Karpas-422 (cell line): Measurements from ENCODE around the gene HBA2. TPM values are rescaled to one million over a fixed set of nuclear protein-coding genes. Genes with fewer than 3 reads are reported as not detected.
"Not testable (repeated sequence)": the region's sequence is repeated elsewhere in the genome, so short reads cannot be mapped to it uniquely, and the experiment has no call there.

ENCODE experiments used
- DNase-seq: peaks from one replicate; pipeline ENCODE4 v3.0.0-alpha.2; 2015
- H2AFZ ChIP-seq: fragments of 200-600 bp; sonication (generic); 2 replicates; pipeline ENCODE4 v1.6.1; 2014; ENCODE audit warnings: antibody characterized with exemption, low read length, mixed read lengths
- H3K27ac ChIP-seq: fragments of 200-600 bp; sonication (generic); 2 replicates; pipeline ENCODE4 v1.5.1; 2014; ENCODE audit warnings: mild to moderate bottlenecking, low read length, moderate library complexity
- H3K27me3 ChIP-seq: fragments of 200-600 bp; sonication (generic); 2 replicates; pipeline ENCODE4 v1.6.1; 2014; ENCODE audit warnings: low read length, mixed read lengths
- H3K36me3 ChIP-seq: fragments of 200-600 bp; sonication (generic); 2 replicates; pipeline ENCODE4 v1.6.1; 2014; ENCODE audit warnings: low read length, mixed read lengths; ENCODE audit not compliant: insufficient read depth
- H3K4me1 ChIP-seq: fragments of 200-600 bp; sonication (generic); 2 replicates; pipeline ENCODE4 v1.6.1; 2014; ENCODE audit warnings: mild to moderate bottlenecking, low read length, mixed read lengths
- H3K4me2 ChIP-seq: fragments of 200-600 bp; sonication (generic); 2 replicates; pipeline ENCODE4 v1.6.1; 2014; ENCODE audit warnings: low read length, low read depth, mild to moderate bottlenecking; ENCODE audit not compliant: poor library complexity, severe bottlenecking
- H3K4me3 ChIP-seq: fragments of 200-600 bp; sonication (generic); 2 replicates; pipeline ENCODE4 v1.5.1; 2014; ENCODE audit warnings: mild to moderate bottlenecking, antibody characterized with exemption, low read length, mixed read lengths
- H3K79me2 ChIP-seq: fragments of 200-600 bp; sonication (generic); 2 replicates; pipeline ENCODE4 v1.6.1; 2014; ENCODE audit warnings: mild to moderate bottlenecking, low read length, mixed read lengths
- H3K9ac ChIP-seq: fragments of 200-600 bp; sonication (generic); 2 replicates; pipeline ENCODE4 v1.6.0; 2014; ENCODE audit warnings: low read length
- H3K9me2 ChIP-seq: fragments of 200-600 bp; sonication (generic), shearing (Covaris generic); replicated peaks from 2 replicates; pipeline ENCODE4 v1.6.0; 2014; ENCODE audit warnings: mild to moderate bottlenecking, low read length, moderate library complexity; ENCODE audit not compliant: insufficient read depth
- H3K9me3 ChIP-seq: fragments of 300-700, 200-600 bp; sonication (generic); 2 replicates; pipeline ENCODE4 v1.6.1; 2014; ENCODE audit warnings: low read length, mixed read lengths
- H4K20me1 ChIP-seq: fragments of 200-600 bp; sonication (generic); 2 replicates; pipeline ENCODE4 v1.6.1; 2014; ENCODE audit warnings: mild to moderate bottlenecking, antibody characterized with exemption, low read length, low read depth; ENCODE audit not compliant: insufficient read depth
- total RNA-seq: library from RNA; depleted of rRNA; stranded (reverse); fragments of >200 nt; shearing (Covaris generic); gene quantifications from 2 replicates; pipeline ENCODE4 v1.2.3, GENCODE V29; 2014; ENCODE audit warnings: low replicate concordance; rRNA removed

The HBA2 gene
- total RNA-seq = not detected in 2 replicates

DNA sequence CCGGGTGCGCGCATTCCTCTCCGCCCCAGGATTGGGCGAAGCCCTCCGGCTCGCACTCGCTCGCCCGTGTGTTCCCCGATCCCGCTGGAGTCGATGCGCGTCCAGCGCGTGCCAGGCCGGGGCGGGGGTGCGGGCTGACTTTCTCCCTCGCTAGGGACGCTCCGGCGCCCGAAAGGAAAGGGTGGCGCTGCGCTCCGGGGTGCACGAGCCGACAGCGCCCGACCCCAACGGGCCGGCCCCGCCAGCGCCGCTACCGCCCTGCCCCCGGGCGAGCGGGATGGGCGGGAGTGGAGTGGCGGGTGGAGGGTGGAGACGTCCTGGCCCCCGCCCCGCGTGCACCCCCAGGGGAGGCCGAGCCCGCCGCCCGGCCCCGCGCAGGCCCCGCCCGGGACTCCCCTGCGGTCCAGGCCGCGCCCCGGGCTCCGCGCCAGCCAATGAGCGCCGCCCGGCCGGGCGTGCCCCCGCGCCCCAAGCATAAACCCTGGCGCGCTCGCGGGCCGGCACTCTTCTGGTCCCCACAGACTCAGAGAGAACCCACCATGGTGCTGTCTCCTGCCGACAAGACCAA is at the start of gene HBA2:
Gene HBA2 (plus strand): TSS at position 503 of the 568 bp plus-strand sequence. CDS start 37 bp downstream, at position 540.
- not testable (repeated sequence) for H4K20me1 ChIP-seq, H3K4me1 ChIP-seq, H3K27ac ChIP-seq, DNase-seq, H3K36me3 ChIP-seq, H3K4me2 ChIP-seq, H3K79me2 ChIP-seq, H3K27me3 ChIP-seq, H3K9me2 ChIP-seq, H3K4me3 ChIP-seq, H3K9ac ChIP-seq, H2AFZ ChIP-seq, H3K9me3 ChIP-seq

DNA sequence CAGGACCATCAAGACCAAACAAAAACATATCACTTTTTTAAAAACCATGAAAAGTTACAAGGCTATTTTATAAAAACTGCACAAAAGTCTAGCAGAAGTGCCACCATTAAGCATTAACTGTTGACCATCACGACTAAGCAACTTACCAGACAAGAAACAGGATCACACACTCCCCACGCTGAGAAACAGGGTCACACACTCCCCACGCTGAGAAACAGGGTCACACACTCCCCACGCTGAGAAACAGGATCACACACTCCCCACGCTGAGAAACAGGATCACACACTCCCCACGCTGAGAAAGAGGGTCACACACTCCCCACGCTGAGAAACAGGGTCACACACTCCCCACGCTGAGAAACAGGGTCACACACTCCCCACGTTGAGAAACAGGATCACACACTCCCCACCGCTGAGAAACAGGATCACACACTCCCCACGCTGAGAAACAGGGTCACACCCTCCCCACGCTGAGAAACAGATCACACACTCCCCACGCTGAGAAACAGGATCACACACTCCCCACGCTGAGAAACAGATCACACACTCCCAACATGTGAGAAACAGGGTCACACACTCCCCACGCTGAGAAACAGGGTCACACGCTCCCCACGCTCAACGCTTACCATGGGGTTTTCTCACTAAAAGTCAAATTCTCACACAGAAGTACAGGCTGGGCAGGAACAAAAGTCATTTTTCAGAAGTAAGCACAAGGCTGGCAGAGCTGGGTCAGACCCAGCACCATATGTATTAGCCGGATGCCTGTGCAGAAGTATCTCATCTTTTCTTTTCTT is 48.9 kb upstream of the HBA2 start:
- not testable (repeated sequence) for H3K27me3 ChIP-seq, H3K27ac ChIP-seq, H3K9me3 ChIP-seq, H3K4me1 ChIP-seq, H3K9me2 ChIP-seq, H3K36me3 ChIP-seq, DNase-seq, H4K20me1 ChIP-seq, H3K4me3 ChIP-seq, H2AFZ ChIP-seq, H3K9ac ChIP-seq, H3K4me2 ChIP-seq
- H3K79me2 ChIP-seq = peaks cover 28% of the 10 kb centered on the region

DNA sequence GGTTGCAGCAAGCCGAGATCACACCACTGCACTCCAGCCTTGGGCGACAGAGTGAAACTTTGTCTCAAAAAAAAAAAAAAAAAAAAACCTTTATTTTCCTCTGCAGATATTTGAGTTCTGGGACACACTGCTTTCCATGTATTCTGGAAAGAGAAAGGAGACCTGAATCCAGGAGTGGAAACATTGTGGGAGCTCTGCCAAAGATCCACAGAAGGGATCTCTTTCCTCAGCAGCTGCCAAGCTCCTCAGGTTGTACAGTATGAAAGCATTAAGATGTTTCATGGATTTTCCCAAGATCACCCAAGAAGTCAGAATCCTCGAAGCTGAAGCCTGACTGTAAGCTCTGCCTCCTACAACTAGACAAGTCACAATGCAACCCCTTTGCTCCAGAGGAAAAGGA is 47.7 kb upstream of the HBA2 start:
- Histone ChIP-seq H3K4me3 (no peak overlapping the region), H3K4me2 (no peak overlapping the region), H3K36me3 (no peaks in the 10 kb centered on the region), H3K4me1 (no peaks in the 10 kb centered on the region), H3K27ac (no peak overlapping the region), H2AFZ (no peak overlapping the region), H4K20me1 (no peaks in the 10 kb centered on the region), H3K9me2 (no peaks in the 10 kb centered on the region), H3K9me3 (no peaks in the 10 kb centered on the region), H3K9ac (no peak overlapping the region), H3K27me3 (no peaks in the 10 kb centered on the region), H3K79me2 (peaks cover 40% of the 10 kb centered on the region)
- DNase-seq = no peak

DNA sequence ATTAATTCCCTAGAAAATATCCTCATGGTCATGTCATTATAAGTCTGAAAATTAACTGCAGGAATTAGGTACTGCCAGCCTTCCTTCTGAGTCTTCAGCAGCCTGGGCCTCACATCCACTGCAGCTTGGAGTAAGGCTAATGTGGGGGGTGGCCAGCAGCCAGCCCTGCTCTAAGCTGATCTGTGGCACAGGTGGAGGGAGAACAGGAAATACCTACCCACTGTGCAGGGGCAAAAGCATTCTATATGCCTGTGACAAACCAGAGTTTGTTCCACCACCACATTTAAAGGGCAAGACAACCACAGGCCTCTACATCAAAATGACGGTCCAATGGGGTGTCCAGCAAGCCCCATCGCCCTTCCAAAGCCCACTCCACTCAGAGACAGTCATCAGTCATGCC is 43.6 kb upstream of the HBA2 start:
- H3K9me2 ChIP-seq = no peaks in the 10 kb centered on the region
- H3K9ac ChIP-seq = no peak overlapping the region
- no peak overlapping the region for H3K4me2 ChIP-seq
- H3K27me3 ChIP-seq = no peaks in the 10 kb centered on the region
- DNase-seq = no peak
- no peak overlapping the region for H2AFZ ChIP-seq
- H3K4me1 ChIP-seq = no peaks in the 10 kb centered on the region
- no peaks in the 10 kb centered on the region for H4K20me1 ChIP-seq
- H3K36me3 ChIP-seq = no peaks in the 10 kb centered on the region
- no peak overlapping the region for H3K4me3 ChIP-seq
- no peak overlapping the region for H3K27ac ChIP-seq
- H3K79me2 ChIP-seq = peaks cover 66% of the 10 kb centered on the region
- H3K9me3 ChIP-seq = no peaks in the 10 kb centered on the region

DNA sequence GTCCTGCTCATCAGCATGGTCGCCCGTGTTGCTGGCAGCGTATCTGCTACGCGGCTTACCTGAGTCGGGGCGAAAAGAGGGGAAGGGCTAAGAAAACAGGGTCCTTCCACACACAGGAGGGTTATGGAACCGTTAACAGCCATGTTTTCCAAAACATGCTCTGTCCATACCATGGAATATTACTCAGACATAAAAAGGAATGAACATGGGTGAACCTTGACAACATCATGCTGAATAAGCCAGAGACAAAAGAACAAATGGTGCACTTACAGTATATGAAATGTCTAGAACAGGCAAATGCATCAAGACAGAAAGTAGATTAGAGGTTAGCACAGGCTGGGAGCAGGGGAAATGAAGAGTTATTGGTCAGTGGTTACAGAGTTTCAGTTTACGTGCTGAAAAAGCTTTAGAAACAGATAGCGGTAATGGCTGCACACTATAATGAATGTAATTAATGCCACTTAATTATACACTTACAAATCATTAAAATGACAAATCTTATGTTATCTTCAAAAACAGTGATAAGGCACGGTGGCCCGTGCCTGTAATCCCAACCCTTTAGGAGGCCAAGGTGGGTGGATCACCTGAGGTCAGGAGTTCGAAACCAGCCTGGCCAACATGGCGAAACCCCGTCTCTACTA is 42.0 kb upstream of the HBA2 start:
- no peaks in the 10 kb centered on the region for H3K27me3 ChIP-seq
- no peak overlapping the region for H2AFZ ChIP-seq
- H3K79me2 ChIP-seq = peaks cover 71% of the 10 kb centered on the region
- no peaks in the 10 kb centered on the region for H3K36me3 ChIP-seq
- no peak overlapping the region for H3K4me2 ChIP-seq
- no peaks in the 10 kb centered on the region for H3K9me2 ChIP-seq
- no peak for DNase-seq
- H3K27ac ChIP-seq = no peak overlapping the region
- H4K20me1 ChIP-seq = no peaks in the 10 kb centered on the region
- no peak overlapping the region for H3K9ac ChIP-seq
- no peaks in the 10 kb centered on the region for H3K4me1 ChIP-seq
- H3K4me3 ChIP-seq = no peak overlapping the region
- no peaks in the 10 kb centered on the region for H3K9me3 ChIP-seq

DNA sequence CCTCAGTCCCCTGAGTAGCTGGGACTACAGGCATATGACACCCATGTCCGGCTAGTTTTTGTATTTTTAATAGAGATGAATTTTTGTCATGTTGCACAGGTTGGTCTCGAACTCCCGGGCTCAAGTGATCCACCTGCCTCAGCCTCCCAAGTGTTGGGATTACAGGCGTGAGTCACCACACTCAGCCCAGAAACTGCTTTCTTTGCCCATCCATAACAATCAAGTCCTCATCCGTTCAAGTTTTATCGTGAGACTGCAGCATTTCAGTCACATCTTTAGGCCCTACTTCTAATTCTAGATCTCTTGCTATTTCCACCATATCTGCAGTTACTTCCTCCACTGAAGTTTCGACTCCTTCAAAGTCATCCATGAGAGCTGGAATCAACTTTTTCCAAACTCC is 40.6 kb upstream of the HBA2 start:
- Histone ChIP-seq H3K79me2 (peaks cover 82% of the 10 kb centered on the region), H3K4me1 (peaks cover 5% of the 10 kb centered on the region), H2AFZ (no peak overlapping the region), H3K27ac (no peak overlapping the region), H3K9me2 (no peaks in the 10 kb centered on the region), H3K4me3 (no peak overlapping the region), H3K9ac (no peak overlapping the region), H3K4me2 (no peak overlapping the region), H3K36me3 (no peaks in the 10 kb centered on the region), H4K20me1 (no peaks in the 10 kb centered on the region), H3K9me3 (no peaks in the 10 kb centered on the region), H3K27me3 (no peaks in the 10 kb centered on the region)
- no peak for DNase-seq

DNA sequence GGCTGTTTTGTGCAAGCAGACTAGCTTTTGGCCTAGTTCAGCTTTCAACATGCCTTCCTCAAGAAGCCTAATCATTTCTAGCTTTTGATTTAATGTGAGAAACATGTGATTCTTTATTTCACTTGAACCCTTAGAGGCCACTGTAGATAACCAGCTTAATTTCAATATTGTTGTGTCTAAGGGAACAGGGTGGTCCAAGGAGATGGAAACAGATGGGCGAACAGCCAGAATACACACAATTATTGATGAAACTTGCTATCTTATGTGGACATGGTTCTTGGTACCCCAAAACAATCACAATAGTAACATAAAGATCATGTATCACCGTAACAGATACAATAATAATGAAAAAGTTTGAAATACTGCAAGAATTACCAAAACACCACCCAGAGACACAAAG is 39.0 kb upstream of the HBA2 start:
- Histone ChIP-seq H4K20me1 (no peaks in the 10 kb centered on the region), H3K79me2 (peaks cover 85% of the 10 kb centered on the region), H3K27me3 (no peaks in the 10 kb centered on the region), H3K4me1 (peaks cover 11% of the 10 kb centered on the region), H3K9ac (no peak overlapping the region), H3K27ac (no peak overlapping the region), H3K36me3 (no peaks in the 10 kb centered on the region), H3K4me2 (no peak overlapping the region), H3K9me2 (no peaks in the 10 kb centered on the region), H2AFZ (no peak overlapping the region), H3K9me3 (no peaks in the 10 kb centered on the region), H3K4me3 (no peak overlapping the region)
- no peak for DNase-seq

DNA sequence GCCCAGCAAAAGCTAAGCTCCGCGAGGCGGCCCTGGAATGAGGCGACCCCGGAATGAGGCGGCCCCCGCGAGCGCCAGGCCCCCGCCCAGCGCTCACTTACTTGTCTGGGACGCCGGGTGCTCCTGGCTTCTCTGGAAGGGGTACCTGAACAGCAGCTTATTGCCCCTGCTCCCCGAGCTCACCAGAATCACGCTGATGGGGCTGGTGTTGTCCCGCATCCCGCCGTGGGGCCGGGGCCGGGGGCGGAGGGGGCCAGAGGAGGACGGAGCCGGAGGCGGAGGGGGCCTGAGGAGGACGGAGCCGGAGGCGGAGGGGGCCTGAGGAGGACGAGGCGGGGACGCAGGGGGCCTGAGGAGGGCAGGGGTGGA is 34.6 kb upstream of the HBA2 start:
- DNase-seq = peak; percentile 70
- Histone ChIP-seq H4K20me1 (no peaks in the 10 kb centered on the region), H3K9me2 (no peaks in the 10 kb centered on the region), H3K9ac (peak overlapping the region; percentile 99), H3K4me3 (peak overlapping the region; percentile 96), H3K27ac (peak overlapping the region; percentile 60), H3K9me3 (no peaks in the 10 kb centered on the region), H2AFZ (peak overlapping the region; percentile 36; the same call in 1 of the 2 replicates), H3K79me2 (peaks cover 49% of the 10 kb centered on the region), H3K4me2 (peak overlapping the region; percentile 87), H3K27me3 (no peaks in the 10 kb centered on the region), H3K36me3 (no peaks in the 10 kb centered on the region), H3K4me1 (peaks cover 16% of the 10 kb centered on the region)
